ENCODE results near the gene HEY2.

HEY2 gene

GRCh38 chr6:125808060-125808459 is 58.6 kb downstream of the HEY2 start:
- Histone ChIP-seq H3K79me2 (ENCODE audit: control insufficient read depth, low read length) (peaks cover 98% of the 10 kb centered on the region), H3F3A (ENCODE audit: control insufficient read depth, insufficient read depth) (peaks cover 31% of the 10 kb centered on the region), H4K20me1 (ENCODE audit: control insufficient read depth, insufficient read depth, low read depth, low read length) (no peaks in the 10 kb centered on the region), H3K4me1 (ENCODE audit: control insufficient read depth, low read length) (peaks cover 98% of the 10 kb centered on the region), H3K27me3 (ENCODE audit: control insufficient read depth, low read length) (no peaks in the 10 kb centered on the region), H3K9me2 (replicated peaks; ENCODE audit: control insufficient read depth, low read length) (no peaks in the 10 kb centered on the region), H3K9me3 (ENCODE audit: control insufficient read depth, insufficient read depth, low read length) (no peaks in the 10 kb centered on the region), H3K4me2 (ENCODE audit: low read length) (peak overlapping the region; percentile 84), H3K36me3 (ENCODE audit: control insufficient read depth, low read length) (peaks cover 55% of the 10 kb centered on the region), H3K27ac (ENCODE audit: low read depth, low read length) (peak overlapping the region; percentile 88), H3K4me3 (ENCODE audit: low read length) (peak overlapping the region; percentile 68)
- TF ChIP-seq CTCF (IDR thresholded peaks at IDR 0.05; ENCODE audit: low read depth, low read length, poor library complexity, severe bottlenecking) (no peak), EZH2phosphoT487 (IDR thresholded peaks at IDR 0.05; ENCODE audit: borderline replicate concordance, low read length) (no peak)

- H3K36me3 ChIP-seq (ENCODE audit: control insufficient read depth, low read length) = peaks cover 50% of the 10 kb centered on the region
- no peaks in the 10 kb centered on the region for H4K20me1 ChIP-seq (ENCODE audit: control insufficient read depth, insufficient read depth, low read depth, low read length)
- H3K4me3 ChIP-seq (ENCODE audit: low read length) = peak overlapping the region; percentile 68
- peaks cover 98% of the 10 kb centered on the region for H3K79me2 ChIP-seq (ENCODE audit: control insufficient read depth, low read length)
- peaks cover 98% of the 10 kb centered on the region for H3K4me1 ChIP-seq (ENCODE audit: control insufficient read depth, low read length)
- peak overlapping the region; percentile 84 for H3K4me2 ChIP-seq (ENCODE audit: low read length)
- H3K27me3 ChIP-seq (ENCODE audit: control insufficient read depth, low read length) = no peaks in the 10 kb centered on the region
- H3K9me2 ChIP-seq (replicated peaks; ENCODE audit: control insufficient read depth, low read length) = no peaks in the 10 kb centered on the region
- peaks cover 29% of the 10 kb centered on the region for H3F3A ChIP-seq (ENCODE audit: control insufficient read depth, insufficient read depth)
- TF ChIP-seq CTCF (IDR thresholded peaks at IDR 0.05; ENCODE audit: low read depth, low read length, poor library complexity, severe bottlenecking) (no peak), EZH2phosphoT487 (IDR thresholded peaks at IDR 0.05; ENCODE audit: borderline replicate concordance, low read length) (no peak)
- H3K9me3 ChIP-seq (ENCODE audit: control insufficient read depth, insufficient read depth, low read length) = no peaks in the 10 kb centered on the region
- H3K27ac ChIP-seq (ENCODE audit: low read depth, low read length) = peak overlapping the region; percentile 88
Measured at GRCh38 chr6:125808591-125808990, 59.2 kb downstream of the HEY2 start.

GRCh38 chr6:125809570-125810170 is 60.2 kb downstream of the HEY2 start:
- Histone ChIP-seq H3K4me2 (ENCODE audit: low read length) (peak overlapping the region; percentile 84), H3K9me3 (ENCODE audit: control insufficient read depth, insufficient read depth, low read length) (no peaks in the 10 kb centered on the region), H3K4me1 (ENCODE audit: control insufficient read depth, low read length) (peaks cover 99% of the 10 kb centered on the region), H3F3A (ENCODE audit: control insufficient read depth, insufficient read depth) (peaks cover 29% of the 10 kb centered on the region), H3K27ac (ENCODE audit: low read depth, low read length) (peak overlapping the region; percentile 88), H3K27me3 (ENCODE audit: control insufficient read depth, low read length) (no peaks in the 10 kb centered on the region), H3K79me2 (ENCODE audit: control insufficient read depth, low read length) (peaks cover 100% of the 10 kb centered on the region), H3K4me3 (ENCODE audit: low read length) (peak overlapping the region; percentile 68), H3K36me3 (ENCODE audit: control insufficient read depth, low read length) (peaks cover 42% of the 10 kb centered on the region), H3K9me2 (replicated peaks; ENCODE audit: control insufficient read depth, low read length) (no peaks in the 10 kb centered on the region), H4K20me1 (ENCODE audit: control insufficient read depth, insufficient read depth, low read depth, low read length) (no peaks in the 10 kb centered on the region)
- TF ChIP-seq EZH2phosphoT487 (IDR thresholded peaks at IDR 0.05; ENCODE audit: borderline replicate concordance, low read length) (no peak), CTCF (IDR thresholded peaks at IDR 0.05; ENCODE audit: low read depth, low read length, poor library complexity, severe bottlenecking) (no peak)
